RWPE1 (cell line): Measurements from ENCODE around the gene MTRR.

Experiments
- CTCF ChIA-PET: fragments of 350-600 bp; sonication (Branson Sonifier 250); formaldehyde crosslinking; extraction: SDS; loops from one replicate; lab custom pipeline; 2021; lab: Yijun Ruan, JAX
- POLR2A ChIA-PET: fragments of 400-600 bp; formaldehyde crosslinking; extraction: SDS; loops from one replicate; lab custom pipeline; 2020; ENCODE audit warnings: antibody characterized with exemption; ENCODE audit not compliant: low non-redundant PET; lab: Yijun Ruan, JAX
- DNase-seq: peaks from one replicate; pipeline ENCODE4 v3.0.0; 2012; ENCODE audit warnings: low spot score
- H3K27ac ChIP-seq: fragments of 450-650 bp; 2 replicates; pipeline ENCODE4 v1.5.1; 2017
- CTCF ChIP-seq: fragments of 450-650 bp; conservative IDR thresholded peaks from 2 replicates; pipeline ENCODE4 v1.5.1; 2017; ENCODE audit warnings: low read depth, mild to moderate bottlenecking

MTRR gene

GRCh38 chr5:7846327-7846726 is 22.6 kb upstream of the MTRR start:
- H3K27ac ChIP-seq, result no peak overlapping the region
- DNase-seq, result no peak
- no peak for TF ChIP-seq CTCF
- ChIA-PET POLR2A (no interaction called here), CTCF (interaction anchor here (0.6 kb wide), 1 partner anchor 10 kb away, joined by 4 read pairs; no protein-coding TSS in a partner anchor)

GRCh38 chr5:7848296-7848695 is 20.7 kb upstream of the MTRR start:
- no peak for DNase-seq
- TF ChIP-seq CTCF, result no peak
- ChIA-PET CTCF (no interaction called here), POLR2A (no interaction called here)
- no peak overlapping the region for H3K27ac ChIP-seq

GRCh38 chr5:7849681-7850394 is 19.1 kb upstream of the MTRR start:
- DNase-seq, result no peak

GRCh38 chr5:7850395-7851239 is 18.3 kb upstream of the MTRR start, which contains the start of gene CFAP90:
Gene CFAP90 (minus strand): TSS chr5:7851133. CDS start chr5:7851021, 112 bp downstream.
- no peak for DNase-seq
- no peak for TF ChIP-seq CTCF
- CTCF ChIA-PET, result no interaction called here
- no peak within 1 kb of the TSS for H3K27ac ChIP-seq
- POLR2A ChIA-PET, result no interaction called here

More at GRCh38 chr5:7849681-7850394, 19.1 kb upstream of the MTRR start:
- ChIA-PET POLR2A (no interaction called here), CTCF (no interaction called here)
- TF ChIP-seq CTCF, result 0 out of 2 replicates have a peak, but pooled peaks have one; percentile 8
- no peak overlapping the region for H3K27ac ChIP-seq

- no peak for DNase-seq
- H3K27ac ChIP-seq, result no peak overlapping the region
- CTCF ChIA-PET, result no interaction called here
- no peak for TF ChIP-seq CTCF
- POLR2A ChIA-PET, result no interaction called here
Observed at GRCh38 chr5:7851240-7851592, 17.7 kb upstream of the MTRR start.

- ChIA-PET POLR2A (no interaction called here), CTCF (no interaction called here)
- TF ChIP-seq CTCF, result no peak
- DNase-seq, result no peak
- no peak overlapping the region for H3K27ac ChIP-seq
Observed at GRCh38 chr5:7851617-7852289, 17.2 kb upstream of the MTRR start.
